IMR-90 (cell line): ENCODE measurements around the gene GRAMD4. TPM values are rescaled to one million over a fixed set of nuclear protein-coding genes. Genes with fewer than 3 reads are reported as not detected.

Experiments
- ATAC-seq: fragments of 200-7000 bp; cut with Tn5 transposase; 2 replicates; pipeline ENCODE4 v1.9.1; 2020; ENCODE audit warnings: low read depth, mild to moderate bottlenecking, moderate library complexity
- BruUV-seq: library from RNA; stranded (reverse); fragments of 400-500 nt; replicated peaks from 2 replicates; lab custom pipeline; 2021; lab: Mats Ljungman, UMichigan
- CTCF ChIA-PET: fragments of 300-600 bp; formaldehyde crosslinking; extraction: SDS; loops from one replicate; lab custom pipeline; 2021; ENCODE audit warnings: antibody characterized with exemption; lab: Yijun Ruan, JAX
- POLR2A ChIA-PET: fragments of 300-600 bp; sonication (Branson Sonifier 250); formaldehyde crosslinking; loops from one replicate; lab custom pipeline; 2022; ENCODE audit warnings: antibody characterized with exemption; ENCODE audit not compliant: unreplicated experiment; lab: Charles Lee
- DNase-seq: peaks from one replicate; pipeline ENCODE4 v3.0.0; 2013
- H2AFZ ChIP-seq: replicated peaks from 2 replicates; pipeline ENCODE3; 2013; ENCODE audit warnings: low read length, mild to moderate bottlenecking; ENCODE audit not compliant: poor library complexity
- H2AK5ac ChIP-seq: 2 replicates; pipeline ENCODE4 v1.6.1; 2013; ENCODE audit warnings: low read depth, low read length, inconsistent platforms
- H2AK9ac ChIP-seq: replicated peaks from 2 replicates; pipeline ENCODE3; 2013; ENCODE audit warnings: mild to moderate bottlenecking, low read depth, low read length, moderate library complexity; ENCODE audit not compliant: poor library complexity
- H2BK120ac ChIP-seq: 2 replicates; pipeline ENCODE4 v1.6.1; 2013; ENCODE audit warnings: low read depth, low read length, inconsistent platforms
- H2BK15ac ChIP-seq: 3 replicates; pipeline ENCODE4 v1.6.1; 2013; ENCODE audit warnings: low read depth, low read length, inconsistent platforms
- H2BK20ac ChIP-seq: 2 replicates; pipeline ENCODE4 v1.6.1; 2013; ENCODE audit warnings: low read depth, mild to moderate bottlenecking, inconsistent platforms, low read length, moderate library complexity
- H2BK5ac ChIP-seq: 2 replicates; pipeline ENCODE4 v1.6.1; 2013; ENCODE audit warnings: mild to moderate bottlenecking, low read depth, low read length, inconsistent platforms; ENCODE audit not compliant: poor library complexity, severe bottlenecking
- H3K14ac ChIP-seq: replicated peaks from 2 replicates; pipeline ENCODE4 v1.6.1; 2013; ENCODE audit warnings: low read depth, low read length, inconsistent platforms
- H3K18ac ChIP-seq: 2 replicates; pipeline ENCODE4 v1.6.1; 2013; ENCODE audit warnings: low read depth, low read length, control low read depth
- H3K23ac ChIP-seq: 2 replicates; pipeline ENCODE4 v1.6.1; 2013; ENCODE audit warnings: low read depth, low read length, inconsistent platforms
- H3K27ac ChIP-seq: 2 replicates; pipeline ENCODE4 v1.5.1; 2013; ENCODE audit warnings: mild to moderate bottlenecking, control low read depth, low read length; ENCODE audit not compliant: insufficient read depth
- H3K27me3 ChIP-seq: 2 replicates; pipeline ENCODE4 v1.6.1; 2013; ENCODE audit warnings: low read length; ENCODE audit not compliant: control insufficient read depth, insufficient read depth
- H3K36me3 ChIP-seq: 2 replicates; pipeline ENCODE4 v1.6.1; 2013; ENCODE audit warnings: low read length, mixed read lengths; ENCODE audit not compliant: control insufficient read depth, insufficient read depth
- H3K4ac ChIP-seq: 2 replicates; pipeline ENCODE4 v1.6.1; 2013; ENCODE audit warnings: low read depth, low read length, inconsistent platforms
- H3K4me1 ChIP-seq: 2 replicates; pipeline ENCODE4 v1.6.1; 2013; ENCODE audit warnings: low read length, mixed read lengths; ENCODE audit not compliant: control insufficient read depth, insufficient read depth
- H3K4me2 ChIP-seq: 2 replicates; pipeline ENCODE4 v1.6.1; 2013; ENCODE audit warnings: low read depth, mild to moderate bottlenecking, control low read depth, low read length, moderate library complexity
- H3K4me3 ChIP-seq: 2 replicates; pipeline ENCODE4 v1.5.1; 2013; ENCODE audit warnings: low read depth, mild to moderate bottlenecking, control low read depth, low read length, moderate library complexity; ENCODE audit not compliant: insufficient read depth
- H3K56ac ChIP-seq: 2 replicates; pipeline ENCODE4 v1.6.1; 2013; ENCODE audit warnings: low read length, inconsistent platforms; ENCODE audit not compliant: insufficient read depth; ENCODE audit errors: extremely low read depth
- H3K79me1 ChIP-seq, 2 experiments: 2 replicates each; pipeline ENCODE4 v1.6.1; 2013; ENCODE audit warnings: low read length in 2 of 2, inconsistent platforms in 1 of 2, low read depth in 1 of 2
- H3K9ac ChIP-seq: 2 replicates; pipeline ENCODE4 v1.6.1; 2013; ENCODE audit warnings: low read depth, low read length, control low read depth
- H3K9me1 ChIP-seq: 2 replicates; pipeline ENCODE4 v1.6.1; 2013; ENCODE audit warnings: low read length, inconsistent platforms; ENCODE audit not compliant: insufficient read depth
- H3K9me3 ChIP-seq: 2 replicates; pipeline ENCODE4 v1.6.1; 2013; ENCODE audit warnings: low read length; ENCODE audit not compliant: control insufficient read depth, insufficient read depth
- H4K20me1 ChIP-seq: 2 replicates; pipeline ENCODE4 v1.6.1; 2013; ENCODE audit warnings: low read length, inconsistent platforms; ENCODE audit not compliant: insufficient read depth
- H4K5ac ChIP-seq: 2 replicates; pipeline ENCODE4 v1.6.1; 2013; ENCODE audit warnings: mild to moderate bottlenecking, low read depth, low read length, control low read depth
- H4K8ac ChIP-seq, 2 experiments: 2 replicates each; pipeline ENCODE4 v1.6.1; 2013; ENCODE audit warnings: low read depth in 2 of 2, low read length in 2 of 2, control low read depth in 1 of 2, inconsistent platforms in 1 of 2
- H4K91ac ChIP-seq: 2 replicates; pipeline ENCODE4 v1.6.1; 2013; ENCODE audit warnings: low read depth, low read length, inconsistent platforms; ENCODE audit not compliant: insufficient read depth
- BHLHE40 ChIP-seq: fragments of 150-350 bp; IDR thresholded peaks from 2 replicates; pipeline ENCODE4 v1.6.1; 2016; ENCODE audit warnings: mild to moderate bottlenecking, low read depth, low read length
- CEBPB ChIP-seq: IDR thresholded peaks from 2 replicates; pipeline ENCODE4 v1.6.1; 2012; ENCODE audit warnings: low read depth, low read length, improper control_type of control experiment
- CHD1 ChIP-seq: IDR thresholded peaks from 2 replicates; pipeline ENCODE4 v1.6.1; 2012; ENCODE audit warnings: low read depth, low read length, improper control_type of control experiment
- CTCF ChIP-seq: conservative IDR thresholded peaks from 2 replicates; pipeline ENCODE4 v1.5.1; 2012; ENCODE audit warnings: mild to moderate bottlenecking, low read depth, low read length, improper control_type of control experiment
- ELK1 ChIP-seq: fragments of 150-350 bp; IDR thresholded peaks from 2 replicates; pipeline ENCODE4 v1.6.1; 2016; ENCODE audit warnings: low read depth, mild to moderate bottlenecking, low read length, moderate library complexity, borderline replicate concordance
- FOS ChIP-seq: fragments of 150-350 bp; IDR thresholded peaks from 2 replicates; pipeline ENCODE4 v1.6.1; 2016; ENCODE audit warnings: low read depth, low read length
- MAFK ChIP-seq: IDR thresholded peaks from 2 replicates; pipeline ENCODE4 v1.6.1; 2012; ENCODE audit warnings: low read depth, low read length, improper control_type of control experiment
- MAZ ChIP-seq: IDR thresholded peaks from 2 replicates; pipeline ENCODE4 v1.6.1; 2012; ENCODE audit warnings: low read depth, mild to moderate bottlenecking, low read length, improper control_type of control experiment, moderate library complexity, borderline replicate concordance
- MXI1 ChIP-seq: IDR thresholded peaks from 2 replicates; pipeline ENCODE4 v1.6.1; 2012; ENCODE audit warnings: low read depth, mild to moderate bottlenecking, low read length, moderate library complexity, borderline replicate concordance
- NFE2L2 ChIP-seq: fragments of 150-350 bp; IDR thresholded peaks from 2 replicates; pipeline ENCODE4 v1.6.1; 2016; ENCODE audit warnings: low read depth, mild to moderate bottlenecking, low read length
- POLR2A ChIP-seq: IDR thresholded peaks from 2 replicates; pipeline ENCODE4 v1.6.1; 2012; ENCODE audit warnings: mild to moderate bottlenecking, low read depth, low read length
- RAD21 ChIP-seq: IDR thresholded peaks from 2 replicates; pipeline ENCODE4 v1.6.1; 2012; ENCODE audit warnings: low read length, improper control_type of control experiment
- RCOR1 ChIP-seq: IDR thresholded peaks from 2 replicates; pipeline ENCODE4 v1.6.1; 2012; ENCODE audit warnings: mild to moderate bottlenecking, low read length, improper control_type of control experiment; ENCODE audit not compliant: insufficient replicate concordance
- RFX5 ChIP-seq: IDR thresholded peaks from 2 replicates; pipeline ENCODE4 v1.8.0; 2012; ENCODE audit warnings: low read depth, mild to moderate bottlenecking, low read length, moderate library complexity
- SMC3 ChIP-seq: fragments of 150-350 bp; IDR thresholded peaks from 2 replicates; pipeline ENCODE4 v1.6.1; 2016; ENCODE audit warnings: low read depth, mild to moderate bottlenecking, antibody characterized with exemption, low read length, moderate library complexity
- USF2 ChIP-seq: fragments of 150-350 bp; IDR thresholded peaks from 2 replicates; pipeline ENCODE4 v1.6.1; 2017; ENCODE audit warnings: mild to moderate bottlenecking, antibody characterized with exemption, low read length, low read depth
- WGBS, 2 experiments: methylation state at CpG; one replicate each; pipeline versions ENCODE4 v1.1.5 to v1.1.7; 2013; ENCODE audit warnings: missing lambda C conversion rate in 2 of 2; ENCODE audit not compliant: insufficient read length in 1 of 2; ENCODE audit errors: extremely low coverage in 2 of 2; 5-methylcytosine and 5-hydroxymethylcytosine counted together
- dilution Hi-C: fragments of 300-500 bp; cut with HindIII; formaldehyde crosslinking; loops from one replicate; pipeline ENCODE4 v1.14.3; 2018; ENCODE audit warnings: low sequenced_read_pairs; ENCODE audit not compliant: unreplicated experiment
- in situ Hi-C: fragments of 300-500 bp; cut with MboI; formaldehyde crosslinking; loops from 3 replicates; pipeline ENCODE4 v1.14.3; 2019; ENCODE audit warnings: low sequenced_read_pairs, inconsistent platforms, mixed read lengths
- intact Hi-C: fragments of 100-400 bp; cut with micrococcal nuclease; formaldehyde crosslinking; loops from 2 replicates; pipeline ENCODE4 v1.10.0; 2022
- polyA plus RNA-seq, 3 experiments: library from polyadenylated mRNA; depleted of rRNA; stranded (reverse); fragments of >200 nt; gene quantifications; 2 replicates each; pipeline ENCODE4 v1.2.3, GENCODE V29; 2012; ENCODE audit warnings: low replicate concordance in 1 of 3
- total RNA-seq: library from RNA; depleted of rRNA; stranded (reverse); fragments of >200 nt; gene quantifications from 2 replicates; pipeline ENCODE4 v1.2.3, GENCODE V29; 2012

GRAMD4 gene
- total and polyA plus RNA-seq, 2 of the 4 experiments (the other 2 are of a cell fraction), result 2.7 to 5.8 TPM

- Histone ChIP-seq H3K9ac (no peak overlapping the region), H2AFZ (no peak overlapping the region), H3K4me1 (peaks cover 5% of the 10 kb centered on the region), H4K20me1 (peaks cover 39% of the 10 kb centered on the region), H3K23ac (no peak overlapping the region), H4K5ac (no peak overlapping the region), H3K4ac (no peak overlapping the region), H3K56ac (no peak overlapping the region), H3K27ac (no peak overlapping the region), H3K4me2 (no peak overlapping the region), H4K8ac (no peak overlapping the region), H2AK5ac (no peak overlapping the region), H3K36me3 (peaks cover 1% of the 10 kb centered on the region; the same call in 1 of the 2 replicates), H2BK5ac (no peak overlapping the region), H2BK120ac (no peak overlapping the region), H2BK20ac (no peak overlapping the region), H3K27me3 (no peaks in the 10 kb centered on the region; the same call in 1 of the 2 replicates), H3K18ac (no peak overlapping the region), H3K9me1 (no peaks in the 10 kb centered on the region), H3K9me3 (no peaks in the 10 kb centered on the region), H2AK9ac (no peak overlapping the region), H4K91ac (no peak overlapping the region), H2BK15ac (no peak overlapping the region), H3K4me3 (no peak overlapping the region), H3K79me1 (no peaks in the 10 kb centered on the region; a peak in 1 of 4 replicates), H3K14ac (no peak overlapping the region)
- in situ Hi-C loops (no loop called here), dilution Hi-C loops (no loop called here), intact Hi-C loops (no loop called here)
- no peak for TF ChIP-seq POLR2A
- TF ChIP-seq CEBPB, result no peak
- TF ChIP-seq NFE2L2, result no peak
- TF ChIP-seq CTCF, result no peak
- no peak for TF ChIP-seq SMC3
- TF ChIP-seq USF2, result no peak
- no peak for TF ChIP-seq RFX5
- no peak for TF ChIP-seq MXI1
- no peak for TF ChIP-seq ELK1
- TF ChIP-seq FOS, result no peak
- no peak for TF ChIP-seq CHD1
- no peak for TF ChIP-seq BHLHE40
- no peak for TF ChIP-seq RAD21
- no peak for TF ChIP-seq MAZ
- TF ChIP-seq RCOR1, result no peak
- no peak for TF ChIP-seq MAFK
- ChIA-PET POLR2A (no interaction called here), CTCF (no interaction called here)
- WGBS, 2 experiments, result 77% methylated on average over 3 of the region's 11 CpGs; no CpG with 5 or more reads in 1 of the 2 experiments
- DNase-seq, result no peak
- no peak for ATAC-seq
- no TSS peak for BruUV-seq
Observed at GRCh38 chr22:46590334-46590733, 29.9 kb upstream of the GRAMD4 start.
